AG09319 (cell line): ENCODE results near the gene PADI1.

Experiments
- DNase-seq: peaks from one replicate; pipeline ENCODE4 v3.0.0-alpha.2; 2010; ENCODE audit warnings: low read depth; ENCODE audit errors: extremely low read depth
- TF ChIP-seq, protein P1 (sequence below): IDR thresholded peaks from 2 replicates; pipeline ENCODE4 v1.5.1; 2011; ENCODE audit warnings: low read depth, mild to moderate bottlenecking, inconsistent platforms, low read length, moderate library complexity

The PADI1 gene

DNA sequence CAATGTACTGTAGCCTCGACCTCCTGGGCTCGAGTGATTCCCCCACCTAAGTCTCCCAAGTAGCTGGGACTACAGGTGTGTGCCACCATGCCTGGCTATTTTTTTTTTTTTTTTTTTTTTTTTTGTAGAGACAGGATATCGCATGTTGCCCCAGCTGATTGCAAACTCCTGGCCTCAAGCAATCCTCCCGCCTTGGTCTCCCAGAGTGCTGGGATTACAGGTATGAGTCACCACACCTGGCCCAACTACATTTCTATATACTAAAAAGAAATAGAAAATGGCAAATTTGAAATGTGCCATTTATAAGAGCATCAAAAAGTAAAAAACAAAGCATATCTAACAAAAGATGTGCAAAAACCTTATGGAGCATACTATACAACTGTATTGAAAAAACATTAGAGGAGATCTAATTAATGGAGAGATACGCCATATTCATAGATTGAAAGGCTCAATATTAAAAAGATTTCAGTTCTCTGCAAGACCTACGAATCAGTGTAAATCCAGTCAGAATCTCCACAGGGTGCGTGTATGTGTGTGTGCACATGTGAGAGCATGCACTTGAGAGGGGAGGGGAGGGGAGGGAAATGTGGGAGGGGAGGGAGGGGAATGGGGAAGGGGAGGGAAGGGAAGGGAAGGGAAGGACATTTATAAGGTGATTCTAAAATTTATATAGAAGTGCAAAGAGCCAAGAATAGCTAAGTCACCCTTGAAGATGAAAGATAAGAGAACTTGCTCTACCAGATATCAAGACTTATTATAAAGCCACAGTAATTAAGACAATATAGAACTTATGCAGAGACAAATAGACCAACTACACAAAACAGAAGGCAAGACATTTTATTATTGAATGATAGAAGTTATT is 87.6 kb downstream of the PADI1 start:
- DNase-seq: no peak
- TF ChIP-seq, protein P1, sequence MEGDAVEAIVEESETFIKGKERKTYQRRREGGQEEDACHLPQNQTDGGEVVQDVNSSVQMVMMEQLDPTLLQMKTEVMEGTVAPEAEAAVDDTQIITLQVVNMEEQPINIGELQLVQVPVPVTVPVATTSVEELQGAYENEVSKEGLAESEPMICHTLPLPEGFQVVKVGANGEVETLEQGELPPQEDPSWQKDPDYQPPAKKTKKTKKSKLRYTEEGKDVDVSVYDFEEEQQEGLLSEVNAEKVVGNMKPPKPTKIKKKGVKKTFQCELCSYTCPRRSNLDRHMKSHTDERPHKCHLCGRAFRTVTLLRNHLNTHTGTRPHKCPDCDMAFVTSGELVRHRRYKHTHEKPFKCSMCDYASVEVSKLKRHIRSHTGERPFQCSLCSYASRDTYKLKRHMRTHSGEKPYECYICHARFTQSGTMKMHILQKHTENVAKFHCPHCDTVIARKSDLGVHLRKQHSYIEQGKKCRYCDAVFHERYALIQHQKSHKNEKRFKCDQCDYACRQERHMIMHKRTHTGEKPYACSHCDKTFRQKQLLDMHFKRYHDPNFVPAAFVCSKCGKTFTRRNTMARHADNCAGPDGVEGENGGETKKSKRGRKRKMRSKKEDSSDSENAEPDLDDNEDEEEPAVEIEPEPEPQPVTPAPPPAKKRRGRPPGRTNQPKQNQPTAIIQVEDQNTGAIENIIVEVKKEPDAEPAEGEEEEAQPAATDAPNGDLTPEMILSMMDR: no peak

DNA sequence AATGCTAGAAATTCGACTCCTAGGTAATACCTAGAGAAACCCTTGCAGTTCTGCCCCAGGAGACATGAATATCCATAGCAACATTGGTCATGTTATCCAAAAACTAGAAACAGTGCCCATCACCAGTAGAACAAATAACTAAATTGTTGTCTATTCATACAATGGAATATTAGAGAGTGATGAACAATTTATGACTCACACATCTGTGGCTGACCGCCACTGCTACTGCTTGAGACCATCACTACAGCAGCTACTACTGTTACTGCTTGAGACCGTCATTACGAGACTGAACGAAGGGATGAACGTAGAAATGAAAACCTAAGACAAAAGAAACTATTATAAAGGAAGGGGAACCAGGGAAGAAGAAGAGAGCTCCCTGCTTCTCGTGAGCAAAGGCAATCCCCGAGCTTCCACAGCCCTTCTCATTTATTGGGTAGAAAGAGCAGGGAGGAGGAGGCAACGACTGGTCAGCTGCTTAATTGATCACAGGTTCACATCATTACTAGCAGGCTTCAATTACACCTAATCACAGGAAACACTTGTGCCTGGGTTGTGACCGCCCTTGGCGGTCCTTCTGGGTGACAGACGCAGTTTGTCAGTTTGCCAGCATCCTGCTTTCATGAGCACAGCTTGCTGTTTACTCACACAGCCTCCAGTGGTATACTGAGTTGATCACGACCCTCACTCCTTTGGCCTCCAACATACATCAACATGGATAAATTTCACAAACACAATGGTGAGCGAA is 88.9 kb downstream of the PADI1 start:
- TF ChIP-seq, protein P1: no peak
- DNase-seq: no peak

DNA sequence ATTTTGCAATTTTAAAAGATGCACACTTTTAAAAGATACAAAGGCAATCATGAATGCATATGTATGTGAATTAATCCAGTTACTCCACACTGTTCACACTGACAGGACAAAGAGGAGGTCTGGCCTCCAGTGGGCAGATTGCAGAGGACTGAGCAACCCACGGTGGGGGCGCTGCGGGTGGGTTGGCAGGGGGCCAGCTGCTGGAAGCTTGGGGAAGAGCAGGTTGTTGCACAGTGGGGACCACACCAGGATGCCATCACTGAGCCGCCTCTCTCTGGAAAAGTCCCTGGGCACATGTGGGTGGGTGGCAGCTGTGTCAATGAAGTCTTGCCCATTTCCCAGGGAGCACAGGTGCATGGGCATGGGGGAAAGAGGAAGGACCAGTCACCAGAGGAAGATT is 90.4 kb downstream of the PADI1 start:
- TF ChIP-seq, protein P1: no peak
- no peak for DNase-seq
